ENCODE data around the gene FAM120A.

FAM120A gene

DNA sequence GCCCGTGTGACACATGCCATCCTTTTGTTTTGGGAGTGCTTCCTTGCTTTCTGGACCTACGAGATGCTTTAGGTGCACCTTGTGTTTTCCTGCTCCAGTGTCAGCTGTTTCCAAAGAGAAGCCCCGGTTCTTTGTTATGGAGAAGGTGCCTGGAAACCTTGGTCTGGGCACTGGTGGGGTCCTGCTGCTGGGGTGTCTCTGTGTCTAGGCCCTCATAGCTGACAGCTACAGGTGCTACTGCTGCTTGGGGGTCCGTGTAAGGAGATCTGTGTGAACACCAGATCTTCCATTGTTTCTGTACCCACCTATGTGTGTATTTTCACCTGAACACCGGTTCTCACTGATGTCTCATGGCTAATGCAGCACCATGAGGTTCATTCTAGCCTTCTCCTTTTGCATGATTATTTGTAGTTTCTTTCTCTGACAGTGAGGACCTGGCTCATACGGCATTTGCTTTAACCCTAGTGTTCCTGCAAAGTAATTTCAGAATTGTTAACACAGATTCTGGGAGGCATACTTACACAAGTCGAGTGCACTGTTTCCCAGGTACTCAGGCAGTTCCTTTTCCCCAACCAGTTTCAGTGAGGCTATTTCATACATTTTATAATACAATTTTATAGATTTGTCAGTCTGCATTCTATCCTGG, 15.1 kb downstream of the FAM120A start:
- no peak for DNase-seq (ENCODE audit: extremely low read depth, low read depth)
- no peak for TF ChIP-seq CTCF (IDR thresholded peaks at IDR 0.05; ENCODE audit: low read depth, low read length)

- no peak for TF ChIP-seq CTCF (IDR thresholded peaks at IDR 0.05; ENCODE audit: low read depth, low read length)
- DNase-seq (ENCODE audit: extremely low read depth, low read depth): no peak
Measured at GRCh38 chr9:93467062-93467416, 15.6 kb downstream of the FAM120A start.

DNA sequence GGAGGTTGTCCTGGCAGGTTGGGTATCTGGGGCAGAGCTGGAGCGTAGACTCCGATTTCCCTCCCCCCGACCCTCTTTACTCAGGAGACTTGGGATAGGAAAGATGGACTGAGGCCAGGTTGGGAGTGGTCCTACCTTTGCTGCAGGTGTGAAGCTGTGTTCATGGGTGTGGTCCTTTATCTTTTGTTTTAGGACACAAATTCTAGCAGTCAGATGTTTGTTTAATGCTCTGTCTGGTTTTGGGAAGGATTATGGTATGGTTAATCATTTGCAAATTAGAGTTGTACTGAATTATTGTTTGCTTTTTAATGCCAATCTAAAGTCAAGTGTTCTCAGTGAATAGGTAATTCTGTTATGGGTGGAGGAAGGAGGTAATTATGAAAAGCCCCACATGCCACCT, 16.0 kb downstream of the FAM120A start:
- DNase-seq (ENCODE audit: extremely low read depth, low read depth): no peak
- TF ChIP-seq CTCF (IDR thresholded peaks at IDR 0.05; ENCODE audit: low read depth, low read length): no peak

- no peak for TF ChIP-seq CTCF (IDR thresholded peaks at IDR 0.05; ENCODE audit: low read depth, low read length)
- no peak for DNase-seq (ENCODE audit: extremely low read depth, low read depth)
Measured at GRCh38 chr9:93468763-93469456, 17.4 kb downstream of the FAM120A start.

GRCh38 chr9:93470391-93470790, 18.9 kb downstream of the FAM120A start:
- TF ChIP-seq CTCF (IDR thresholded peaks at IDR 0.05; ENCODE audit: low read depth, low read length): no peak
- no peak for DNase-seq (ENCODE audit: extremely low read depth, low read depth)

- DNase-seq (ENCODE audit: extremely low read depth, low read depth): no peak
- no peak for TF ChIP-seq CTCF (IDR thresholded peaks at IDR 0.05; ENCODE audit: low read depth, low read length)
Measured at GRCh38 chr9:93471124-93471523, 19.6 kb downstream of the FAM120A start.

DNA sequence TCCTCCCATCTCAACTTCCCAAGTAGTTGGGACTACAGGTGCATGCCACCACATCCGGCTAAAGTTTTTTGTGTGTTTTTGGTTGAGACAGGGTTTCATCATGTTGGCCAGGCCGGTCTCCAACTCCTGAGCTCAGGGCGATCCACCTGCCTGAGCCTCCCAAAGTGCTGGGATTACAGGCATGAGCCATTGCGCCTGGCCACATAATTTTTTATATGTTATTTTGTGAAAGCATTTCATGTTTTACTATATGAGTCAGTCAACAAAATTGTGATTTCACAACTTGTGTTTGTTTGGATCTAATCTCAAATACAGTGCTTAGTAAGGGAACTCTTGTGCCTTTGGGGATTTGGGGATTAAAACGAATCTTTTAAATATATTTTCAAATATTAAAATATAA, 21.9 kb downstream of the FAM120A start:
- no peak for DNase-seq (ENCODE audit: extremely low read depth, low read depth)
- no peak for TF ChIP-seq CTCF (IDR thresholded peaks at IDR 0.05; ENCODE audit: low read depth, low read length)
